AG04450 (cell line): ENCODE data around the gene BACE1. TPM values are rescaled to one million over a fixed set of nuclear protein-coding genes. Genes with fewer than 3 reads are reported as not detected.

Experiments
- CTCF ChIA-PET: fragments of 300-600, 350-600 bp; formaldehyde crosslinking; extraction: SDS; loops from one replicate; lab custom pipeline; 2022; ENCODE audit warnings: antibody characterized with exemption, inconsistent platforms; lab: Charles Lee
- POLR2A ChIA-PET: fragments of 350-600 bp; formaldehyde crosslinking; extraction: SDS; loops from one replicate; lab custom pipeline; 2021; ENCODE audit warnings: antibody characterized with exemption, inconsistent platforms; lab: Yijun Ruan, JAX
- DNase-seq: peaks from one replicate; pipeline ENCODE4 v3.0.0-alpha.2; 2011; ENCODE audit warnings: low read depth, low spot score
- H3K27ac ChIP-seq: one replicate; pipeline ENCODE4 v1.5.1; 2012; ENCODE audit warnings: low read depth, low read length, control low read depth
- H3K27me3 ChIP-seq: one replicate; pipeline ENCODE4 v1.6.0; 2012; ENCODE audit warnings: low read length; ENCODE audit not compliant: control insufficient read depth, insufficient read depth
- H3K4me3 ChIP-seq: 2 replicates; pipeline ENCODE4 v1.5.1; 2011; ENCODE audit warnings: mild to moderate bottlenecking, low read depth, low read length, control low read depth
- H3K9me3 ChIP-seq: 2 replicates; pipeline ENCODE4 v1.5.1; 2012; ENCODE audit warnings: low read length; ENCODE audit not compliant: control insufficient read depth, insufficient read depth
- polyA plus RNA-seq: library from polyadenylated mRNA; depleted of rRNA; stranded (reverse); fragments of >200 nt; gene quantifications from 2 replicates; pipeline ENCODE4 v1.2.3, GENCODE V29; 2011
- TF ChIP-seq, protein P1 (sequence below): IDR thresholded peaks from 2 replicates; pipeline ENCODE4 v1.5.1; 2011; ENCODE audit warnings: low read depth, low read length, control low read depth, inconsistent platforms

The BACE1 gene
- polyA plus RNA-seq, 1 experiment = 41.3 TPM

GRCh38 chr11:117345039-117345438 lies 29.0 kb upstream of the BACE1 start:
- Histone ChIP-seq H3K4me3 (no peak overlapping the region), H3K9me3 (no peaks in the 10 kb centered on the region), H3K27ac (no peak overlapping the region), H3K27me3 (no peaks in the 10 kb centered on the region)
- ChIA-PET CTCF (no interaction called here), POLR2A (no interaction called here)
- TF ChIP-seq, protein P1, sequence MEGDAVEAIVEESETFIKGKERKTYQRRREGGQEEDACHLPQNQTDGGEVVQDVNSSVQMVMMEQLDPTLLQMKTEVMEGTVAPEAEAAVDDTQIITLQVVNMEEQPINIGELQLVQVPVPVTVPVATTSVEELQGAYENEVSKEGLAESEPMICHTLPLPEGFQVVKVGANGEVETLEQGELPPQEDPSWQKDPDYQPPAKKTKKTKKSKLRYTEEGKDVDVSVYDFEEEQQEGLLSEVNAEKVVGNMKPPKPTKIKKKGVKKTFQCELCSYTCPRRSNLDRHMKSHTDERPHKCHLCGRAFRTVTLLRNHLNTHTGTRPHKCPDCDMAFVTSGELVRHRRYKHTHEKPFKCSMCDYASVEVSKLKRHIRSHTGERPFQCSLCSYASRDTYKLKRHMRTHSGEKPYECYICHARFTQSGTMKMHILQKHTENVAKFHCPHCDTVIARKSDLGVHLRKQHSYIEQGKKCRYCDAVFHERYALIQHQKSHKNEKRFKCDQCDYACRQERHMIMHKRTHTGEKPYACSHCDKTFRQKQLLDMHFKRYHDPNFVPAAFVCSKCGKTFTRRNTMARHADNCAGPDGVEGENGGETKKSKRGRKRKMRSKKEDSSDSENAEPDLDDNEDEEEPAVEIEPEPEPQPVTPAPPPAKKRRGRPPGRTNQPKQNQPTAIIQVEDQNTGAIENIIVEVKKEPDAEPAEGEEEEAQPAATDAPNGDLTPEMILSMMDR = no peak
- no peak for DNase-seq

DNA sequence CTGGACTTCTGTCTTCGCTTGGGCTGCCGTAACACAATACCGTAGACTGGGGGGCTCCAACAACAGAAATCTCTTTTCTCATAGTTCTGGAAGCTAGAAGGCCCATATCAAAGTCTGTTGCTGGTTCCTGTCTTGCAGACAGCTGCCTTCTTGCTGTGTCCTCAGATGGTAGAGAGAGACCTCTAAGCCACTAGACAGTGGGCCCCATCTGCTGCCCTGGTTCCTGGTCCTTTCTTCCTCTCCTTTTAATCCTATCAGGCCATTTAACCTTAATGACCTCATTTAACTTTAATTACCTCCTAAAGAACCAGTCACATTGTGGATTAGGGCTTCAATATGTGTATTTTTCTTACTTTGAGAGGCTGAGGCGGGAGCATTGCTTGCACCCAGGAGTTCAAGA lies 21.0 kb upstream of the BACE1 start:
- POLR2A ChIA-PET = no interaction called here
- no peaks in the 10 kb centered on the region for H3K9me3 ChIP-seq
- no peak for DNase-seq
- TF ChIP-seq, protein P1 = no peak
- H3K4me3 ChIP-seq = no peak overlapping the region
- no peaks in the 10 kb centered on the region for H3K27me3 ChIP-seq
- CTCF ChIA-PET = no interaction called here
- no peak overlapping the region for H3K27ac ChIP-seq

GRCh38 chr11:117335399-117335798 lies 19.3 kb upstream of the BACE1 start:
- H3K27ac ChIP-seq = no peak overlapping the region
- CTCF ChIA-PET = interaction anchor here (0.7 kb wide), 2 partner anchors 40 to 611 kb away, joined by 4 to 5 read pairs; no protein-coding TSS in a partner anchor
- DNase-seq = no peak
- no peaks in the 10 kb centered on the region for H3K27me3 ChIP-seq
- no peaks in the 10 kb centered on the region for H3K9me3 ChIP-seq
- TF ChIP-seq, protein P1 = no peak
- POLR2A ChIA-PET = no interaction called here
- H3K4me3 ChIP-seq = no peak overlapping the region

- H3K9me3 ChIP-seq = no peaks in the 10 kb centered on the region
- no peak for DNase-seq
- TF ChIP-seq, protein P1 = no peak
- H3K4me3 ChIP-seq = no peak overlapping the region
- POLR2A ChIA-PET = no interaction called here
- CTCF ChIA-PET = no interaction called here
- H3K27me3 ChIP-seq = no peaks in the 10 kb centered on the region
- H3K27ac ChIP-seq = no peak overlapping the region
Measured at GRCh38 chr11:117334896-117335295, 18.8 kb upstream of the BACE1 start.

GRCh38 chr11:117333917-117334316 lies 17.9 kb upstream of the BACE1 start:
- ChIA-PET CTCF (interaction anchor here (0.6 to 0.7 kb wide), 2 partner anchors 11 to 81 kb away, joined by 8 to 9 read pairs; no protein-coding TSS in a partner anchor), POLR2A (interaction anchor here (0.6 to 0.7 kb wide), 3 partner anchors 8 to 215 kb away, joined by 4 to 6 read pairs (median 6); no protein-coding TSS in a partner anchor)
- no peaks in the 10 kb centered on the region for H3K27me3 ChIP-seq
- no peak for DNase-seq
- H3K9me3 ChIP-seq = no peaks in the 10 kb centered on the region
- H3K27ac ChIP-seq = no peak overlapping the region
- TF ChIP-seq, protein P1 = no peak
- no peak overlapping the region for H3K4me3 ChIP-seq
